Lower leg skin (tissue), 3 donors: ENCODE data around the gene TRIO.

Source experiments
- CTCF ChIP-seq, 3 donors: fragments of 450-650 bp; IDR thresholded peaks; one replicate each; pipeline ENCODE4 v1.5.1; 2016; ENCODE audit warnings: antibody characterized with exemption in 3 of 3, mild to moderate bottlenecking in 3 of 3, moderate library complexity in 2 of 3
- POLR2A ChIP-seq, 2 donors: fragments of 450-650 bp; IDR thresholded peaks; one replicate each; pipeline ENCODE4 v1.6.1; 2016 to 2017; ENCODE audit warnings: antibody characterized with exemption in 2 of 2, mild to moderate bottlenecking in 1 of 2, moderate library complexity in 1 of 2

- TF ChIP-seq POLR2A (IDR thresholded peaks at IDR 0.05), result no peak
- no peak for TF ChIP-seq CTCF (IDR thresholded peaks at IDR 0.05)
Observed at GRCh38 chr5:14149672-14150274, 6.6 kb downstream of the TRIO start.
